IPS-NIHi7 (cell line): Measurements from ENCODE around the gene WDR91.
"Not testable (repeated sequence)": the region's sequence is repeated elsewhere in the genome, so short reads cannot be mapped to it uniquely, and the experiment has no call there.

ENCODE experiments used
- DNase-seq: peaks from one replicate; pipeline ENCODE4 v3.0.0; 2012; ENCODE audit warnings: mixed read lengths; ENCODE audit errors: extremely low spot score

The WDR91 gene

GRCh38 chr7:135211179-135211945 is at the start of gene WDR91:
Gene WDR91, minus strand, starts transcription at chr7:135211526. Its CDS starts 24 bp downstream, at chr7:135211502.
- DNase-seq: peak; percentile 100

DNA sequence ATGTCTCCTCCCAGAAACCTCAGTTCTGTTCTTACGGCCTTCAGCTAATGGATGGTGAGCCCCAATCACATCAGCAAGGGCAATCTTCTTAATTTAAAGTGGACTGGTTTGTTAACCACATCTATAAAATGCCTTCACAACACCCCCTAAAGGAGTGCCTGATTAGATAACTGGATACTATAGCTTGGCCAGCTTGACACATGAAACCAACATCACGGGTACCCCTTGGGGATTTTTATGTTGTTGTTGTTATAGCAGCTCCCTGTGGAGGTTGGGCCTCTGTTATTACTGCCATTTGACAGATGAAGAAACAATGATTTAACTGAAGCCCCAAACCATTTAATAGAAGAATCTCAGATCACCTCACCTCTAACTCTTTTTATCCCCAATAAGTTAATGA is 49.1 kb upstream of the WDR91 start:
- no peak for DNase-seq

GRCh38 chr7:135259702-135260101 is 48.4 kb upstream of the WDR91 start:
- DNase-seq: no peak

- DNase-seq: no peak
Measured at GRCh38 chr7:135258585-135258984, 47.3 kb upstream of the WDR91 start.

DNA sequence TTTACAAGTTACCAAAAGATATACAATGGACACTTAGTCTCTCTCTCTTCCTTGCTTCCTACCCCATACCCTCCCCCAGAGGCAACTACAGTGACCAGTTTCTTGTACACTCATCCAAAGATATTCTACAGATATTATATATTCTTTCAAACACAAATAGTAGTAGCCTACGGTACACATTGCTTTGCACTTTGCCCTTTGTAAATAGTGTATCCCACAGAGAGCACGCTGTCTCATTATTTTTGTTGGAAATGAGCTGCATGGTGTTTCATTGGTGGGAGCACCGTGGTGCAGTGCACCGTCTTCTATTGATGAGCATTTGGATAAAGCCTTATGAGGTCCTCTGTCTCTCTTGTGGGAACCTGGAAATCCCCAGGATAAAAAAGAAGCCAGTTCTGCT is 46.5 kb upstream of the WDR91 start:
- no peak for DNase-seq

DNA sequence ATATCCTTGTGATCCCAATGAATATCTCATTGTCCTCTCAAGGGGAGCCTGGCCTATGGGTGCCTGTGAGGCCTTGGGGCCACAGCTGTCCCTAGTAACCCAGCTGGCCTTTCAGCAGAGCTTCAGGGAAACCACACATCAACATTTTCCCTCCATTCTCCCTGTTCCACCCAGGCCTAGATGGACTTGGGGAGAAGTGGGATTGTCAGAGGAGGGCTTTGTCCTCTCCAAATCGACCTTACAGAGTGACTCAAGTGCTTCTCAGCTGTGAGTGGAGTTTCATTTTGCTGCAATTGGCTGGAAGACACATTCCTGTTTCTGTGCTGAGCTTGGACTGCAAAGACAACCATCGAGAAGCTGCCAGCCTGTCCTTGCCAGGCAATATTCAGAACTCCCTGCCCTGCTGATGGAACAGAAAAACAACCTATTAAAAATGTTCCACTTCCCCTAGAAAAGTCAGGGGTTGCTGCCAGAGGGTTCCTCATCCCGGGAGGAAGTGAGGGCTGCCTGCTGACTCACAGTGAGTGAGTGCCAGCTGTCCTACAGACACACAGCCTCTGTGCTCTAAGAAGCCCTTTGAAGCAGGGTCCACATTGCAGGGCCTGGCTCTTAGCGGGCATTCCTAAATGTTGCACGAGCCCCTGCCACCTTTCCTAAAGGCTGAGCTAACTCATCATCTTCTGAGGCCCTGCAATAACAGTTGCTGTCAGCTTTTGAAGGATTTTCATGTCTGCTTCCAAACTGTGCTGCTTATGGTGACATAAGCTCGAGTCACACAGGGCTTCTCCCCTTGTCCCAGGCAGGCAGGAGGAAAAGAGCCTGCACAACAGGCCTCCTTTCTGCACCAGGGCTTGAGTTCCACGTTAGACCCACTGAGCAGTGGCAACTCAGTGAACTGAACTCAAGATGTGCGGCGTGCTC is 42.8 kb upstream of the WDR91 start:
- DNase-seq: no peak

DNA sequence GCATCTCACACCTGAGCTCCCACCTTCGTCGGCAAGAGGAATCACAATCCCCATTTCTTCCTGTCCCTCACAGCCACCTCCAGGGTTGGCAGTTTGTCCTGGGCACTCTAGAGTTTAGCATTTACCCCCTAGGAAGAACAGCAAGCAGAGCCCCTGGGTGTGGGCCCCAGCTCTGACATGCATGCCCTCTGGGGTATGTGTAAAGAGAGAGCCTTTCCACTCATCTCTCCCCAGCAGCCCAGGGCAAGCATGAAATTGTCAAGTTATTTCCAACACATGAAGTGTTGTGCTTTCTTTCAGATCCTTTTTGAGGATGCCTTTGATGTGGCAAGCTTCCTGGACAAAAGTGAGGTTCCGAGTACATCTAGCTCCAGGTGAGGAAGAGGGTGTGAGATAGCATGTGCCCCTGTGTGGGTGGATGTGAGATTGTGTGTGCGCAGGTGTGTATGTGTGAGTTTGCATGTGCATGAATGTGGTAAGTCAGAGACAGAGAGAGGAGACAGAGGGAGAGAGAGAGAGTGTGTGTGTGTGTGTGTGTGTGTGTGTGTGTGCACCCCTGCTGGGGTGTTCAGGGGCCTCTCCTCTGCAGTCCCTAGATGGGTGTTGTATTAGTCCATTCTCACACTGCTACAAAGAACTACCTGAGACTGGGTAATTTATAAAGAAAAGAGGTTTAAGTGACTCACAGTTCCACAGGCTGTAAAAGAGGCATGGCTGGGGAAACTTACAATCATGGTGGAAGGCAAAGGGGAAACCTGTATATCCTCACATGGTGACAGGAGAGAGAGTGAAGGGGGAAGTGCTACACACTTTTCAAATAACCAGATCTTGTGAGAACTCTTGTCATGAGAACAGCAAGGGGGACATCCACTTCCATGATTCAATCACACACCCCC is 40.4 kb upstream of the WDR91 start:
- no peak for DNase-seq

DNA sequence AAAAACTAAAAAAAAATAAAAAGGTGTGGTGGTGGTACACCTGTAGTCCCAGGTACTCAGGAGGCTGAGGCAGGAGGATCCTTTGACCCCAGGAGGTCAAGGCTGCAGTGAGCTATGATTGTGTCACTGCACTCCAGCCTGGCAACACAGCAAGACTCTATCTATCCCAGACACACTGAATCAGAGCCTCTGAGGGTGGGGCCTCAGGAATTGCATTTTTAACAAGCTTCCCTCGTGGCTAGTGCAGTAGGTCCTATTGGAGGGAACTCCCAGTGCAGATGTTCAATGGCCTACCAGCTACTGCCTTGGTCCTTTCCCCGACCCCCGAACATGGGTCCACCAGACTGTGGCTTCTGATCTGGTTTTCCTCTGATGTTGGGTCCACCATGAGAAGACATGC is 37.2 kb upstream of the WDR91 start:
- DNase-seq: no peak

- DNase-seq: no peak
Measured at GRCh38 chr7:135247746-135248471, 36.6 kb upstream of the WDR91 start.

GRCh38 chr7:135246191-135246825 is 35.0 kb upstream of the WDR91 start:
- no peak for DNase-seq

GRCh38 chr7:135245226-135246190 is 34.2 kb upstream of the WDR91 start:
- DNase-seq: no peak

DNA sequence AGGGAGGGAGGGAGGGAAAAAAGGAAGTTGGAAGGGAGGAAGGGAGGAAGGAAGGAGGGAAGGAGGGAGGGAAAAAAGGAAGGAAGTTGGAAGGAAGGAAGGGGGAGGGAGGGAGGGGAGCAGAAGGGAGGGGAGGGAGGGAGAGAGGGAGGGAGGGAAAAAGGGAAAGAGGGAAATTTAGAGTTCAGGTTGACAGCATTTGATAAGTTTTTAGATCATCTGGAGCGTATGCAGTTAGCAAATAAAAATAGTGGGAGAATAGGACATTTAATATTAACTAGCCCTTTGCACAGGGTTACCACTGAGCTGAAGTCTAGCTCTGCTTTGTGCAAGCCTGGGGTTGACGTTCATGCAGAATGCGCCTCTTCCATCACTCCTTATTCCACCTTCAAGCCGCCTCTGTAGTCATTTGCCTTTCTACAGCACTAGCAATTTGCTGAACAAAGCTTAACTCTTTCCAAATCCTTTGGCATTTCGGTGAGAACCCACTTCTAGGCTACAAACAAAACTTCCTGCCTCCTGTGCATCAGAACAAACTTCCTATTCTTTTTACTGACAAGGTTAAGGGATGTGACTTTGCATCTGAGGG is 30.9 kb upstream of the WDR91 start:
- DNase-seq: no peak

DNA sequence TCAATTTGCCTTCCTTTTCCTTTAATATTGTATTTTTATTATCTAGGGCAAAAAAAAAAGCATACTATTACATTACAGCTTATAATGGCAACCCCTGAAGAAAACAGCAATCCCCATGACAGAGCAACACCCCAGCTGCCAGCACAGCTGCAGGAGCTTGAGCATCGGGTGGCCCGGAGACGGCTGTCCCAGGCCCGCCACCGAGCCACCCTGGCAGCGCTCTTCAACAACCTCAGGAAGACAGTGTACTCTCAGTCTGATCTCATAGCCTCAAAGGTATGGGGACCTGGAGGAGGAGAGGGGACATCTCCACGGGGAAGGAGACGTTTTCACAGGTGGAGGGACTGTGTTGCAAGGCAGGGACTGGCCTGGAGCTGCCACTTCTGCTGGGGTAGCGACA is 29.1 kb upstream of the WDR91 start:
- DNase-seq: no peak

DNA sequence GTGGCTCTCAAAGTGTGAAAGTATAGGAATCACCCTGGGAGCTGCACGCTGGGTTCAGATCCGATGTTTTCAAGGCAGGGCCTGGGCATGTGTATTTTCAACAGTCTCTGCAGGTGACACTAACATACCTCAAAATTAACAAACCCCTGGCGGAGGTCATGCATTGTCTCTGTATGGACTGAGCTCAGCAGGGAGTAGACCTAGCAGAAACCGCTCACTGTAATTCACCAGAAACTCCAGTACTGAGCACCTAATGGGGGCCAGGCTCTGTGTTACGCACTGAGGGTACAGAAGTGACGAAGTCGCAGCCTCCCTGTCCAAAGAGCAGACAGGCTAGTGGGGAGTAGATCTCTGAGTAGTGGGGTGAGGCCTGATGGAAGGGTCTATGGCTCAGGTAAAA is 27.9 kb upstream of the WDR91 start:
- DNase-seq: peak; percentile 6

- peak; percentile 77 for DNase-seq
Measured at GRCh38 chr7:135238112-135238744, 26.9 kb upstream of the WDR91 start.

DNA sequence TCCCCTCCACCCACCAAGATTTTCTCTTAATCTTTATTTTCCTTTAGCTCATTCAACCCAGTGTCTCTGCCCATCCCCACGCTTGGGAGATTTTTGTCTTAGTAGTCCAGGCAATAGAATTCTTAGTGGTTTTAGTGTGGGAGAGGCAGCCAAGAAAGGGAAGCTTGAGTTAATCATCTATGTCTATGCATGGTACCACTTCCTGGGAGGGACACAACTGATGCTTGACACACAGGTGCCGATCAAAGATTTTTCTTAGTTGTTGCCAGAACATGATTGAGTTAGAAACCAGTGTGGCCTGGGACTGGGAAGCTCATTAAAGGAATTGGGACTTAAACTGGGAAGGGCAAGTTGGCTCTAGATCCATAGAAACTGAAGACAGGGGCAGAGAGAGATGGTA is 25.4 kb upstream of the WDR91 start:
- peak; percentile 3 for DNase-seq

DNA sequence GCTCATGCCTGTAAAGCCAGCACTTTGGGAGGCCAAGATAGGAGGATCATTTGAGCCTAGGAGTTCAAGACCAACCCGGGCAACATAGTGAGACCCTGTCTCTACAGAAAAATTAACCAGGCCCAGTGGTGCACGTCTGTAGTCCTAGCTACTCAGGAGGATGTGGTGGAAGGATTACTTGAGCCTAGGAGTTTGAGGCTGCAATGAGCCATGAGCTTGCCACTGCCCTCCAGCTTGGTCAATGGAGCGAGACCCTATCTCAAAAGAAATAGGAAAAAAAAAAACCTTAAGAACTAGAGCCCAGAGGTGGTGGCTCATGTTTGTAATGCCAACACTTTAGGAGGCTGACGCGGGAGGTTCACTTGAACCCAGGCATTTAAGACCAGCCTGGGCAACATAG is 24.5 kb upstream of the WDR91 start:
- DNase-seq: no peak

GRCh38 chr7:135234727-135235126 is 23.4 kb upstream of the WDR91 start:
- DNase-seq: no peak

DNA sequence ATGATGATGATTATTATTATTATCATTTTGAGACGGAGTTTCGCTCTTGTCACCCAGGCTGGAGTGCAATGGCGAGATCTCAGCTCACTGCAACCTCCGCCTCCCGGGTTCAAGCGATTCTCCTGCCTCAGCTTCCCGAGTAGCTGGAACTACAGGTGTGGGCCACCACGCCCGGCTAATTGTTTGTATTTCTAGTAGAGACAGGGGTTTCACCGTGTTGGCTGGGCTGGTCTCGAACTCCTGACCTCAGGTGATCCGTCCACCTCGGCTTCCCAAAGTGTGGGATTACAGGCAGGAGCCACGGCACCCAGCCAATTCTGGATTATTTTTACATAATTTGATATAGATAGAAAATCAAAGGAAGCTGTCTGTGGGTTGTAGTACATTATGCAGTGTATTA is 22.8 kb upstream of the WDR91 start:
- DNase-seq: not testable (repeated sequence)
